GM12875 (cell line): ENCODE measurements around the gene FMR1.

Experiments used
- H3K4me3 ChIP-seq: one replicate; pipeline ENCODE4 v1.5.1; 2011; ENCODE audit warnings: low read depth, low read length, control low read depth
- CTCF ChIP-seq: IDR thresholded peaks from 2 replicates; pipeline ENCODE4 v1.5.1; 2011; ENCODE audit warnings: low read depth, mild to moderate bottlenecking, control low read depth, inconsistent platforms, low read length, moderate library complexity, borderline replicate concordance; ENCODE audit not compliant: insufficient read depth

FMR1 gene

DNA sequence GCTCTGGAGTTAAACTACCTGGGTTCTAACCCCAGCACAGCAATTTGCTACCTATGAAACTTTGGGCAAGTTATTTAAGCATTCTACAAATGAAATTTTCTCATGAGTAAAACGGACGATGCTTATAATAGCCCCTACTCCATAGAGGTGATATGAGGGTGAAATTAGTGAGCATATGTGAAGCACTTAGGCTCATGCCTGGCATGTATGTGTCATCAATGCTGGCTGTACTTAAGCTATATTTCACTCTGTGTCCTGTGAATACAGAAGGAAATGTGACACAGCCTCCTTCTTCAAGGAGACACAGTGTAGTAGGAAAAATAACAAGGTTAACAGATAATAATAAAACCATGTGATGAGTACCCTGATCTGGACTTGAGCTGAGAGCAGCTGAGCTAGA, 49.0 kb downstream of the FMR1 start:
- H3K4me3 ChIP-seq: no peak overlapping the region

GRCh38 chrX:147962476-147962875, 50.8 kb downstream of the FMR1 start:
- no peak overlapping the region for H3K4me3 ChIP-seq
- TF ChIP-seq CTCF: no peak

More for the DNA sequence above, 49.0 kb downstream of the FMR1 start:
- no peak for TF ChIP-seq CTCF

DNA sequence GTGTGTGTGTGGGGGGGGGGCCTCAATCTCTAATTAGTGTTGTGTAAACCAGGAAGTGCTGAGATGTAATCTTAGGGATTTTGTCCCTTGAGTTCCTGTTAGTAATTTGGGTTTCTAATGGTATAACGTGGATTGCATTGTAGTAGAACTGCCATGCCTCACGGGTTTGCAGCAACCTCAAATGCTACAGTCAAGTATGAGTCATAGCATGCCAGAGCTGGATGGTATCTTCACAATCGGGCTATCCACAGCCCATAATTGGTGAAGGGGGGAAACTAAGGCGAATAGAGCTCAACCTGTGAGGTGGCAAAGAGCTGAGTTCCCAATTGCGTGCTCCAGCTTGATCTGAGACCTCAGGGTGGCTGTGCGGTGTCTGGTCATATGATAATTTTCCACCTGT, 67.2 kb downstream of the FMR1 start:
- no peak for TF ChIP-seq CTCF

DNA sequence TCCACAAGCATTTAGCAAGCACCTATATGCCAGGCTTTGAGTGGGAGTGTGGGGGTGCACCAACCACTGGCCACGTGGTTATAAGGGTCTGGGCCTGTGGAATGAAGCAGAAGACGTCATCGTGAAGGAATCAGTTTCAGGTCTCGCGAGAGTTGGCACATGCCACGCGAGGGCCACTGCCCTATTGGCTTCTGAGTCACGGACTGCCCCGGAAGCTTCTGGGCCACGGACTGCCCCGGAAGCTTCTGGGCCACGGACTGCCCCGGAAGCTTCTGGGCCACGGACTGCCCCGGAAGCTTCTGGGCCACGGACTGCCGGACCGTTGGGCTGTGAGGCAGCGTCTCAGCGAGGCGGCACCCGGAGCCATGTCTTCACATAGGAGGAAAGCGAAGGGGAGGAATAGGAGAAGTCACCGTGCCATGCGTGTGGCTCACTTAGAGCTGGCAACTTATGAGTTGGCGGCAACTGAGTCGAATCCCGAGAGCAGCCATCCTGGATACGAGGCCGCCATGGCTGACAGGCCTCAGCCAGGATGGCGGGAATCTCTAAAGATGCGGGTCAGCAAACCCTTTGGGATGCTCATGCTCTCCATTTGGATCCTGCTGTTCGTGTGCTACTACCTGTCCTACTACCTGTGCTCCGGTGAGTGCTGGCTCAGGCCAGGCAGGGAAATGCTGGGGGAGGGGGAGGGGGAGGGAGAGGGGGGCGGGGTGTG, 69.5 kb downstream of the FMR1 start, which contains the start of gene FMR1NB:
Gene FMR1NB (plus strand): TSS at position 300 of the 715 bp plus-strand sequence. CDS start 66 bp downstream, at position 366.
- H3K4me3 ChIP-seq: no peak within 1 kb of the TSS
- TF ChIP-seq CTCF: no peak

More for the DNA sequence above, 67.2 kb downstream of the FMR1 start:
- H3K4me3 ChIP-seq: no peak overlapping the region
